PFSK-1 (cell line): Measurements from ENCODE around the gene PHLDB1.

Source experiments
- FOXP2 ChIP-seq: optimal IDR thresholded peaks from 2 replicates; pipeline ENCODE3; 2011; ENCODE audit warnings: borderline replicate concordance, control low read depth, inconsistent platforms; ENCODE audit not compliant: insufficient read depth; ENCODE audit errors: extremely low read length, extremely low read depth
- POLR2AphosphoS5 ChIP-seq: IDR thresholded peaks from 2 replicates; pipeline ENCODE4 v1.6.1; 2012; ENCODE audit warnings: low read depth, mild to moderate bottlenecking, control low read depth, low read length, moderate library complexity
- REST ChIP-seq, 2 experiments: IDR thresholded peaks; 2 replicates each; pipeline versions ENCODE4 v1.6.1 to v1.8.0; 2011 to 2012; ENCODE audit warnings: low read depth in 2 of 2, low read length in 2 of 2, control low read depth in 1 of 2, inconsistent platforms in 1 of 2, mild to moderate bottlenecking in 1 of 2, moderate library complexity in 1 of 2; ENCODE audit not compliant: insufficient read depth in 1 of 2
- SIN3A ChIP-seq: IDR thresholded peaks from 2 replicates; pipeline ENCODE4 v1.6.1; 2012; ENCODE audit warnings: mild to moderate bottlenecking, low read length, moderate library complexity, borderline replicate concordance; ENCODE audit not compliant: insufficient read depth
- TAF1 ChIP-seq: IDR thresholded peaks from 2 replicates; pipeline ENCODE4 v1.6.1; 2012; ENCODE audit warnings: low read length, control low read depth, borderline replicate concordance; ENCODE audit not compliant: insufficient read depth

Gene PHLDB1

GRCh38 chr11:118663381-118663780 is 56.0 kb downstream of the PHLDB1 start:
- TF ChIP-seq TAF1 (no peak), REST (IDR thresholded peaks at IDR 0.05; ENCODE audit: insufficient read depth in 1 of 2, low read depth in 2 of 2, low read length in 2 of 2) (no peak), POLR2AphosphoS5 (no peak), FOXP2 (no peak), SIN3A (no peak)

DNA sequence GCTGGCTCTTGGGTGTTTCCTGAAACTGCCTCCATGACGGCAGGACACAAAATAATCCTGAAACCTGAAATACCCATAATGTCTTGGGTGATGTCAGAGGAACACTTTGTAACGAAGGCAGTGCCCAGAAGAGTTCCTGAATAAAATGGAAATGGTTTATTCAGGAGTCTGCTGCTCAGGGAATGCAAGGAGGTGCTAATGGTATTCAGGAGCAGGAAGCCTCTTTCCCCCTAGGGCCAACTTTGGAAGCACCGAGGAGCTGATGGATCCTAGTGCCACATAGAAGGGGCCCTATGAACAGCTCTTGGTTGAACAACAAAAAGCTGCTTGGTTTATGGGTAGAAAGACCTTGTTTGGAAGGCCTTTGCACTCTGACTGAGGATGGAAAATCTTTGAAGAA is 56.5 kb downstream of the PHLDB1 start:
- no peak for TF ChIP-seq TAF1
- TF ChIP-seq SIN3A: no peak
- TF ChIP-seq REST (IDR thresholded peaks at IDR 0.05; ENCODE audit: insufficient read depth in 1 of 2, low read depth in 2 of 2, low read length in 2 of 2): no peak
- no peak for TF ChIP-seq FOXP2

DNA sequence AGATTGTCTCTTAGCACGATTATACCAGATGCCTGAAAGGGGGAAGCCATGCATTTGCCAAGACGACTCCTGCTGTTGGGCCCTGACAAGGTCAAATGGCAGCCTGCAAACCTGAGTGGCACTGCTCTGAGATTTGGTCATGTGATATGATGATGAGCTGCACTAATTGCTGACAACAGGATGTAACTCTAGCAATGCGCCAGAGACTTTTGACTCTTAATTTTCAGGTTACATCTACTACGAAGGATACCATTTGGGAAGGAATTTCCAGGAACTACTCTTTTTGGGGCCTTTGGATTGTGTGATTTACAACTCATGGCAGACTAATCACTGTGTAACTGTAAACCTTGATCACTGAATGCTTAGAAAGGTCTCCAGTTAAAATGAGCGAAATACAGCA is 59.0 kb downstream of the PHLDB1 start:
- TF ChIP-seq TAF1: no peak
- no peak for TF ChIP-seq FOXP2
- no peak for TF ChIP-seq REST (IDR thresholded peaks at IDR 0.05; ENCODE audit: insufficient read depth in 1 of 2, low read depth in 2 of 2, low read length in 2 of 2)
- TF ChIP-seq POLR2AphosphoS5: no peak
- TF ChIP-seq SIN3A: no peak

DNA sequence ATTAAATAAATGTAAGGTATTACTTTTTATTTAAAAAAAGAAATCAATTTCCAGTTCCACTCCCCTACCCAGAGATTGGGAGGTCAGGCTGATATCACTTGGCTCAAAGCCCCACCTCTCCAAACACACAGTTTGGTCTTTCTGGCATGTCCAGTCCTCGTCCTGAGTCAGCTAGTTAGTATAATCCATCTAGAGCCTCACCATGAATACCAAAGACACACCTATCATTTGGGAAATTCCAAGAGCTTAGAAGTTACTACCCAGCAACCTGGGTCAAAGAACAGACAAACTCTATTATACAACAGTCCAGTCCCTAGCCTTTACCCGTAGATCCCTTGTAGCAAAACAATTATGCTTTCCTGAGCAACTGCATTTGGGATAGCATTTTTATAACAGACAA is 62.6 kb downstream of the PHLDB1 start:
- TF ChIP-seq SIN3A: no peak
- TF ChIP-seq REST (IDR thresholded peaks at IDR 0.05; ENCODE audit: insufficient read depth in 1 of 2, low read depth in 2 of 2, low read length in 2 of 2): no peak
- TF ChIP-seq TAF1: no peak
- TF ChIP-seq POLR2AphosphoS5: no peak
- TF ChIP-seq FOXP2: no peak

DNA sequence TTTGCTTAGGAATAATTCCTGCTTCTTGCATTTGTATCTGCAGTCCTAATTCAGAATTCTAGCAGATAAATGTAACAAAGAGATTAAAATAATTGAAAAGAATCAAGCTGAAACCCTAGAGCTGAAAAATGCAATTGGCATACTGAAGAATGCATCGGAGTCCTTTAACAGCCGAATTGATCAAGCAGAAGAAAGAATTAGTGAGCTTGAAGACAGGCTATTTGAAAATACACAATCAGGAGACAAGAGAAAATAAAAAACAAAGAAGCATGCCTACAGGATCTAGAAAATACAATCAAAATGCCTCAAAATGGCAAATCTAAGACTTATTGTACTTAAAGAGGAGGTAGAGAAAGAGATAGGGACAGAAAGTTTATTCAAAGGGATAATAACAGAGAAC is 63.8 kb downstream of the PHLDB1 start:
- TF ChIP-seq FOXP2 (no peak), POLR2AphosphoS5 (no peak), TAF1 (no peak), REST (IDR thresholded peaks at IDR 0.05; ENCODE audit: insufficient read depth in 1 of 2, low read depth in 2 of 2, low read length in 2 of 2) (no peak), SIN3A (no peak)
